Ishikawa (cell line): ENCODE data around the gene ANKUB1.

Experiments used
- CEBPB ChIP-seq: IDR thresholded peaks from 2 replicates; pipeline ENCODE4 v1.6.1; 2012
- CREB1 ChIP-seq: IDR thresholded peaks from 2 replicates; pipeline ENCODE4 v1.6.1; 2012; ENCODE audit warnings: low read depth
- EGR1 ChIP-seq: IDR thresholded peaks from 2 replicates; pipeline ENCODE4 v1.6.1; 2012
- EP300 ChIP-seq: IDR thresholded peaks from 2 replicates; pipeline ENCODE4 v1.6.1; 2012; ENCODE audit warnings: borderline replicate concordance
- FOXM1 ChIP-seq: IDR thresholded peaks from 2 replicates; pipeline ENCODE4 v1.6.1; 2012; ENCODE audit warnings: low read depth, borderline replicate concordance
- NFIC ChIP-seq: IDR thresholded peaks from 2 replicates; pipeline ENCODE4 v1.6.1; 2012
- RAD21 ChIP-seq: IDR thresholded peaks from 2 replicates; pipeline ENCODE4 v1.6.1; 2012; ENCODE audit warnings: low read depth
- TAF1 ChIP-seq: IDR thresholded peaks from 2 replicates; pipeline ENCODE4 v1.6.1; 2012; ENCODE audit warnings: low read depth, mild to moderate bottlenecking
- TCF12 ChIP-seq: IDR thresholded peaks from 2 replicates; pipeline ENCODE4 v1.6.1; 2012; ENCODE audit warnings: low read depth
- TEAD4 ChIP-seq: IDR thresholded peaks from 2 replicates; pipeline ENCODE4 v1.6.1; 2012
- USF1 ChIP-seq: IDR thresholded peaks from 2 replicates; pipeline ENCODE4 v1.6.1; 2012
- YY1 ChIP-seq: IDR thresholded peaks from 2 replicates; pipeline ENCODE4 v1.6.1; 2012; ENCODE audit warnings: low read depth
- ZBTB7A ChIP-seq: IDR thresholded peaks from 2 replicates; pipeline ENCODE4 v1.6.1; 2012; ENCODE audit warnings: low read depth
- TF ChIP-seq, protein P1 (sequence below): IDR thresholded peaks from 2 replicates; pipeline ENCODE4 v1.6.1; 2012
- TF ChIP-seq, protein P2 (sequence below): IDR thresholded peaks from 2 replicates; pipeline ENCODE4 v1.6.1; 2012; ENCODE audit warnings: low read depth, mild to moderate bottlenecking

ANKUB1 gene

GRCh38 chr3:149831321-149831720 lies 39.0 kb upstream of the ANKUB1 start:
- TF ChIP-seq TAF1 (no peak), FOXM1 (no peak), ZBTB7A (no peak), CEBPB (no peak), CREB1 (no peak), USF1 (no peak), YY1 (no peak), EP300 (no peak), NFIC (no peak), RAD21 (no peak), EGR1 (no peak)

- TF ChIP-seq TAF1 (no peak), NFIC (no peak), ZBTB7A (no peak), EGR1 (no peak)
Observed at GRCh38 chr3:149830902-149831301, 38.5 kb upstream of the ANKUB1 start.

DNA sequence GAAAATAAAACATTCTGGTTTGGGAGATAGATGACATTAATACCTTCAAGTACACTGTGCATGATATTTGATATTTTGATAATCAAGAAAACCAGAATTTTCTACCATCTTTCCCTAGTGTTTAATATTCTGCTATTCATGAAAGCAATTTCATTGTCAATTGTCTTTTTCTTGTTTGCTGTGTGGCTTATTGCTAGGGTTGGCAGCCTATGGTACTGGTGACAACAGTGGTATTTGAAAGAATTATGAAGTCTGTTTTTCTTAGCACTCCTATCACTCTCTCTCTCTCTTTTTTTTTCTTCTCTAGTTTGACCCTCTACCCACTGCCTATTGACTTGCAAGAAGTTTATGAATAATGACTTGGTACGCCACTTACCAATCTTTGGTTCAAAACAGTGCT lies 36.0 kb upstream of the ANKUB1 start:
- TF ChIP-seq TEAD4 (no peak), NFIC (no peak), CEBPB (no peak), FOXM1 (no peak), ZBTB7A (no peak), YY1 (no peak), USF1 (no peak), TCF12 (no peak), EP300 (no peak), CREB1 (no peak), EGR1 (no peak), TAF1 (no peak)
- TF ChIP-seq, protein P1, sequence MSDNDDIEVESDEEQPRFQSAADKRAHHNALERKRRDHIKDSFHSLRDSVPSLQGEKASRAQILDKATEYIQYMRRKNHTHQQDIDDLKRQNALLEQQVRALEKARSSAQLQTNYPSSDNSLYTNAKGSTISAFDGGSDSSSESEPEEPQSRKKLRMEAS: no peak
- TF ChIP-seq, protein P2, sequence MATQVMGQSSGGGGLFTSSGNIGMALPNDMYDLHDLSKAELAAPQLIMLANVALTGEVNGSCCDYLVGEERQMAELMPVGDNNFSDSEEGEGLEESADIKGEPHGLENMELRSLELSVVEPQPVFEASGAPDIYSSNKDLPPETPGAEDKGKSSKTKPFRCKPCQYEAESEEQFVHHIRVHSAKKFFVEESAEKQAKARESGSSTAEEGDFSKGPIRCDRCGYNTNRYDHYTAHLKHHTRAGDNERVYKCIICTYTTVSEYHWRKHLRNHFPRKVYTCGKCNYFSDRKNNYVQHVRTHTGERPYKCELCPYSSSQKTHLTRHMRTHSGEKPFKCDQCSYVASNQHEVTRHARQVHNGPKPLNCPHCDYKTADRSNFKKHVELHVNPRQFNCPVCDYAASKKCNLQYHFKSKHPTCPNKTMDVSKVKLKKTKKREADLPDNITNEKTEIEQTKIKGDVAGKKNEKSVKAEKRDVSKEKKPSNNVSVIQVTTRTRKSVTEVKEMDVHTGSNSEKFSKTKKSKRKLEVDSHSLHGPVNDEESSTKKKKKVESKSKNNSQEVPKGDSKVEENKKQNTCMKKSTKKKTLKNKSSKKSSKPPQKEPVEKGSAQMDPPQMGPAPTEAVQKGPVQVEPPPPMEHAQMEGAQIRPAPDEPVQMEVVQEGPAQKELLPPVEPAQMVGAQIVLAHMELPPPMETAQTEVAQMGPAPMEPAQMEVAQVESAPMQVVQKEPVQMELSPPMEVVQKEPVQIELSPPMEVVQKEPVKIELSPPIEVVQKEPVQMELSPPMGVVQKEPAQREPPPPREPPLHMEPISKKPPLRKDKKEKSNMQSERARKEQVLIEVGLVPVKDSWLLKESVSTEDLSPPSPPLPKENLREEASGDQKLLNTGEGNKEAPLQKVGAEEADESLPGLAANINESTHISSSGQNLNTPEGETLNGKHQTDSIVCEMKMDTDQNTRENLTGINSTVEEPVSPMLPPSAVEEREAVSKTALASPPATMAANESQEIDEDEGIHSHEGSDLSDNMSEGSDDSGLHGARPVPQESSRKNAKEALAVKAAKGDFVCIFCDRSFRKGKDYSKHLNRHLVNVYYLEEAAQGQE: no peak

DNA sequence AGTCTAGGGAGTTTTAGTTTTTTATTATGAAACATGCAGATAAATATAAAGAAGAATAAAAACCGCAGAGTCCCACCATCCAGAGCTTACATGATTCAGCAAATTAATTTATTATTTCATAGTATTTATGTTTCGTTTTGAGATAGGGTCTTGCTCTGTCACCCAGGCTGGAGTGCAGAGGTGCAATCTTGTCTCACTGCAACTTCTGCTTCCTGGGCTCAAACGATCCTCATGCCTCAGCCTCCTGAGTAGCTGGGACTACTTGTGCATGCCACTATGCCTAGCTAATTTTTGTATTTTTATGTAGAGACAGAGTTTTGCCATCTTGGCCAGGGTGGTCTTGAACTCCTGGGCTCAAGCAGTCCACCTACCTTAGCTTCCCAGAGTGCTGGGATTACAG lies 34.3 kb upstream of the ANKUB1 start:
- no peak for TF ChIP-seq NFIC

DNA sequence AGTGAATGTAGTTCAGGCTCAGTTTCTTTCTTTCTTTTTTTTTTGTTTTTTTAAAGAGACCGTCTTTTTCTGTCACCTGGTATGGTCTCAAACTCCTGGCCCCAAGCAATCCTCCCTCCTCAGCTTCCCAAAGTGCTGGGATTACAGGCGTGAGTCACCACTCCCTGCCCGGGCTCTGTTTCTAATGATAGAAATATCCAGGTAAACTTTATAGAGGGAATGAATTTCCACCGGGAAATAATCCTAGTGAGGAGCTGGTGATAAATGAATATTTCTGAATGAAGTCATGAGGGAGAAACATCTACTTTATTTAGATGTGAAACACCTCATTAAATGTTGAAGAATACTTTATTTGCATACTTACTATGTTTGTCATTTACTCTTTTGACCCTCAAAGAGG lies 27.8 kb upstream of the ANKUB1 start:
- TF ChIP-seq TEAD4: no peak

GRCh38 chr3:149819432-149819831 lies 27.1 kb upstream of the ANKUB1 start:
- TF ChIP-seq, protein P2: no peak
- TF ChIP-seq EGR1: no peak
- no peak for TF ChIP-seq YY1
- TF ChIP-seq TEAD4: no peak
- TF ChIP-seq CEBPB: no peak
- TF ChIP-seq EP300: no peak
- no peak for TF ChIP-seq TAF1
- TF ChIP-seq NFIC: no peak
- TF ChIP-seq USF1: no peak
- TF ChIP-seq RAD21: no peak
- no peak for TF ChIP-seq TCF12
- TF ChIP-seq, protein P1: no peak
- no peak for TF ChIP-seq FOXM1
- no peak for TF ChIP-seq ZBTB7A
- no peak for TF ChIP-seq CREB1

GRCh38 chr3:149816986-149817385 lies 24.6 kb upstream of the ANKUB1 start:
- TF ChIP-seq NFIC (no peak), CEBPB (no peak), ZBTB7A (no peak), TAF1 (no peak), USF1 (no peak), EP300 (no peak), RAD21 (no peak), YY1 (no peak), TEAD4 (no peak), CREB1 (no peak), TCF12 (no peak), FOXM1 (no peak), EGR1 (no peak)
- TF ChIP-seq, protein P1: no peak
- TF ChIP-seq, protein P2: no peak
